Activated CD4-positive, alpha-beta T cell treated with anti-CD3 and anti-CD28 coated beads, Interleukin-2, amount 10 ng/mL, durations not matched to agents 7 days and 5 days (primary cell): ENCODE data around the gene MVB12B. TPM values are rescaled to one million over a fixed set of nuclear protein-coding genes. Genes with fewer than 3 reads are reported as not detected.
"Not testable (repeated sequence)": the region's sequence is repeated elsewhere in the genome, so short reads cannot be mapped to it uniquely, and the experiment has no call there.

Experiments
- CTCF ChIA-PET: fragments of 350-600 bp; sonication (Branson Sonifier 250); formaldehyde crosslinking; loops from one replicate; lab custom pipeline; 2021; ENCODE audit warnings: antibody characterized with exemption; lab: Charles Lee
- POLR2A ChIA-PET: fragments of 350-600 bp; sonication (Branson Sonifier 250); formaldehyde crosslinking; loops from one replicate; lab custom pipeline; 2021; ENCODE audit warnings: antibody characterized with exemption; lab: Charles Lee
- DNase-seq: peaks from one replicate; pipeline ENCODE4 v3.0.0-alpha.2; 2020
- H3K27ac Mint-ChIP-seq: one replicate; pipeline ENCODE4 v1.8.0; 2021; ENCODE audit warnings: mild to moderate bottlenecking, moderate library complexity, mixed read lengths
- H3K27me3 Mint-ChIP-seq: one replicate; pipeline ENCODE4 v1.8.0; 2021; ENCODE audit warnings: mixed read lengths
- H3K36me3 Mint-ChIP-seq: one replicate; pipeline ENCODE4 v1.8.0; 2021; ENCODE audit warnings: low read depth, mixed read lengths
- H3K4me1 Mint-ChIP-seq: one replicate; pipeline ENCODE4 v1.8.0; 2021; ENCODE audit warnings: mixed read lengths
- H3K4me3 Mint-ChIP-seq: one replicate; pipeline ENCODE4 v1.8.0; 2021; ENCODE audit warnings: mild to moderate bottlenecking, moderate library complexity, mixed read lengths
- H3K9me3 Mint-ChIP-seq: one replicate; pipeline ENCODE4 v1.8.0; 2021; ENCODE audit warnings: mixed read lengths
- total RNA-seq, 2 experiments: library from RNA; stranded (reverse); gene quantifications; one replicate each; pipeline ENCODE4 v1.2.3, GENCODE V29; 2021

MVB12B gene
- total RNA-seq, 2 experiments from 2014 or later, result 7.3 to 7.6 TPM

GRCh38 chr9:126532951-126533925 is 206.6 kb downstream of the MVB12B start:
- no peak for DNase-seq
- H3K9me3 Mint-ChIP-seq, result no peaks in the 10 kb centered on the region
- POLR2A ChIA-PET, result no interaction called here
- H3K4me3 Mint-ChIP-seq, result no peak overlapping the region
- H3K4me1 Mint-ChIP-seq, result no peaks in the 10 kb centered on the region
- peaks cover 5% of the 10 kb centered on the region for H3K27me3 Mint-ChIP-seq
- no peak overlapping the region for H3K27ac Mint-ChIP-seq
- CTCF ChIA-PET, result interaction anchor here (0.8 to 1.3 kb wide), 4 partner anchors 13 to 24 kb away, joined by 3 read pairs; no protein-coding TSS in a partner anchor
- no peaks in the 10 kb centered on the region for H3K36me3 Mint-ChIP-seq

GRCh38 chr9:126533926-126534310 is 207.3 kb downstream of the MVB12B start:
- H3K27ac Mint-ChIP-seq, result no peak overlapping the region
- DNase-seq, result no peak
- H3K36me3 Mint-ChIP-seq, result no peaks in the 10 kb centered on the region
- ChIA-PET POLR2A (no interaction called here), CTCF (no interaction called here)
- no peaks in the 10 kb centered on the region for H3K9me3 Mint-ChIP-seq
- no peaks in the 10 kb centered on the region for H3K4me1 Mint-ChIP-seq
- H3K27me3 Mint-ChIP-seq, result peaks cover 6% of the 10 kb centered on the region
- no peak overlapping the region for H3K4me3 Mint-ChIP-seq

GRCh38 chr9:126534431-126535186 is 208.0 kb downstream of the MVB12B start:
- H3K27ac Mint-ChIP-seq, result no peak overlapping the region
- no peaks in the 10 kb centered on the region for H3K4me1 Mint-ChIP-seq
- POLR2A ChIA-PET, result no interaction called here
- H3K27me3 Mint-ChIP-seq, result peaks cover 8% of the 10 kb centered on the region
- CTCF ChIA-PET, result no interaction called here
- H3K36me3 Mint-ChIP-seq, result no peaks in the 10 kb centered on the region
- H3K4me3 Mint-ChIP-seq, result no peak overlapping the region
- DNase-seq, result no peak
- no peaks in the 10 kb centered on the region for H3K9me3 Mint-ChIP-seq

GRCh38 chr9:126536131-126536530 is 209.5 kb downstream of the MVB12B start:
- H3K4me1 Mint-ChIP-seq, result no peaks in the 10 kb centered on the region
- no peaks in the 10 kb centered on the region for H3K36me3 Mint-ChIP-seq
- H3K27ac Mint-ChIP-seq, result no peak overlapping the region
- ChIA-PET POLR2A (interaction anchor here (0.5 kb wide), 1 partner anchor 1640 kb away, joined by 3 read pairs; no protein-coding TSS in a partner anchor), CTCF (no interaction called here)
- H3K9me3 Mint-ChIP-seq, result no peaks in the 10 kb centered on the region
- peaks cover 8% of the 10 kb centered on the region for H3K27me3 Mint-ChIP-seq
- no peak for DNase-seq
- no peak overlapping the region for H3K4me3 Mint-ChIP-seq

GRCh38 chr9:126536841-126537465 is 210.3 kb downstream of the MVB12B start:
- ChIA-PET CTCF (no interaction called here), POLR2A (interaction anchor here (0.5 kb wide), 1 partner anchor 1641 kb away, joined by 3 read pairs; no protein-coding TSS in a partner anchor)
- Mint-ChIP-seq H3K4me1 (no peaks in the 10 kb centered on the region), H3K27ac (no peak overlapping the region), H3K9me3 (no peaks in the 10 kb centered on the region), H3K4me3 (no peak overlapping the region), H3K36me3 (no peaks in the 10 kb centered on the region), H3K27me3 (peaks cover 8% of the 10 kb centered on the region)
- no peak for DNase-seq

GRCh38 chr9:126538550-126538949 is 211.9 kb downstream of the MVB12B start:
- no peaks in the 10 kb centered on the region for H3K36me3 Mint-ChIP-seq
- CTCF ChIA-PET, result interaction anchor here (0.8 kb wide), 1 partner anchor 11 kb away, joined by 4 read pairs; no protein-coding TSS in a partner anchor
- no peak for DNase-seq
- no peak overlapping the region for H3K4me3 Mint-ChIP-seq
- H3K27me3 Mint-ChIP-seq, result peaks cover 8% of the 10 kb centered on the region
- no peak overlapping the region for H3K27ac Mint-ChIP-seq
- no peaks in the 10 kb centered on the region for H3K9me3 Mint-ChIP-seq
- POLR2A ChIA-PET, result no interaction called here
- H3K4me1 Mint-ChIP-seq, result no peaks in the 10 kb centered on the region

- H3K27me3 Mint-ChIP-seq, H3K4me1 Mint-ChIP-seq, DNase-seq, POLR2A ChIA-PET, H3K4me3 Mint-ChIP-seq, H3K36me3 Mint-ChIP-seq, CTCF ChIA-PET, H3K27ac Mint-ChIP-seq, H3K9me3 Mint-ChIP-seq: not testable (repeated sequence)
These were observed 213.8 kb downstream of the MVB12B start for GRCh38 chr9:126540398-126540797.

- ChIA-PET CTCF (interaction anchor here (1.2 kb wide), 1 partner anchor 15 kb away, joined by 3 read pairs; no protein-coding TSS in a partner anchor), POLR2A (no interaction called here)
- no peak for DNase-seq
- H3K4me3 Mint-ChIP-seq, result no peak overlapping the region
- H3K27ac Mint-ChIP-seq, result no peak overlapping the region
- H3K4me1 Mint-ChIP-seq, result no peaks in the 10 kb centered on the region
- H3K36me3 Mint-ChIP-seq, result no peaks in the 10 kb centered on the region
- peaks cover 3% of the 10 kb centered on the region for H3K27me3 Mint-ChIP-seq
- no peaks in the 10 kb centered on the region for H3K9me3 Mint-ChIP-seq
These were observed 216.9 kb downstream of the MVB12B start for GRCh38 chr9:126543490-126543889.

- ChIA-PET POLR2A (no interaction called here), CTCF (no interaction called here)
- Mint-ChIP-seq H3K27ac (no peak overlapping the region), H3K27me3 (no peaks in the 10 kb centered on the region), H3K4me1 (no peaks in the 10 kb centered on the region), H3K36me3 (no peaks in the 10 kb centered on the region), H3K9me3 (no peaks in the 10 kb centered on the region), H3K4me3 (no peak overlapping the region)
- DNase-seq, result no peak
These were observed 218.5 kb downstream of the MVB12B start for GRCh38 chr9:126545106-126545505.

GRCh38 chr9:126546036-126546435 is 219.4 kb downstream of the MVB12B start:
- no peaks in the 10 kb centered on the region for H3K9me3 Mint-ChIP-seq
- DNase-seq, result no peak
- H3K36me3 Mint-ChIP-seq, result no peaks in the 10 kb centered on the region
- peaks cover 2% of the 10 kb centered on the region for H3K27me3 Mint-ChIP-seq
- no peak overlapping the region for H3K27ac Mint-ChIP-seq
- H3K4me3 Mint-ChIP-seq, result no peak overlapping the region
- CTCF ChIA-PET, result no interaction called here
- no peaks in the 10 kb centered on the region for H3K4me1 Mint-ChIP-seq
- POLR2A ChIA-PET, result no interaction called here

- no peak for DNase-seq
- no peak overlapping the region for H3K4me3 Mint-ChIP-seq
- no peak overlapping the region for H3K27ac Mint-ChIP-seq
- POLR2A ChIA-PET, result no interaction called here
- no peaks in the 10 kb centered on the region for H3K4me1 Mint-ChIP-seq
- H3K36me3 Mint-ChIP-seq, result no peaks in the 10 kb centered on the region
- H3K9me3 Mint-ChIP-seq, result no peaks in the 10 kb centered on the region
- peaks cover 2% of the 10 kb centered on the region for H3K27me3 Mint-ChIP-seq
- CTCF ChIA-PET, result interaction anchor here (1.0 to 1.2 kb wide), 2 partner anchors 10 to 22 kb away, joined by 3 to 6 read pairs; no protein-coding TSS in a partner anchor
These were observed 221.7 kb downstream of the MVB12B start for GRCh38 chr9:126548312-126548711.

GRCh38 chr9:126549246-126550006 is 222.8 kb downstream of the MVB12B start:
- ChIA-PET POLR2A (no interaction called here), CTCF (no interaction called here)

More at GRCh38 chr9:126549246-126550006, 222.8 kb downstream of the MVB12B start:
- no peaks in the 10 kb centered on the region for H3K36me3 Mint-ChIP-seq
- H3K4me1 Mint-ChIP-seq, result no peaks in the 10 kb centered on the region
- no peaks in the 10 kb centered on the region for H3K9me3 Mint-ChIP-seq
- H3K27ac Mint-ChIP-seq, result no peak overlapping the region
- no peak for DNase-seq
- no peak overlapping the region for H3K4me3 Mint-ChIP-seq
- peaks cover 2% of the 10 kb centered on the region for H3K27me3 Mint-ChIP-seq
